HepG2 (cell line): ENCODE data around the gene TAS1R3. TPM values are rescaled to one million over a fixed set of nuclear protein-coding genes. Genes with fewer than 3 reads are reported as not detected.

ENCODE experiments used
- ATAD3A ChIP-seq: sonication (generic); formaldehyde crosslinking; IDR thresholded peaks from 2 replicates; pipeline ENCODE4 v1.4.0; 2020; ENCODE audit warnings: missing genetic modification reagents
- BRD4 ChIP-seq: sonication (generic); formaldehyde crosslinking; IDR thresholded peaks from 2 replicates; pipeline ENCODE4 v1.4.0; 2020; ENCODE audit warnings: missing genetic modification reagents
- CERS6 ChIP-seq: sonication (generic); formaldehyde crosslinking; IDR thresholded peaks from 2 replicates; pipeline ENCODE4 v1.5.0; 2020; ENCODE audit warnings: missing genetic modification reagents
- KLF9 ChIP-seq: IDR thresholded peaks from 2 replicates; pipeline ENCODE4 v1.6.1; 2016; ENCODE audit warnings: low read depth
- MED1 ChIP-seq: sonication (generic); formaldehyde crosslinking; IDR thresholded peaks from 2 replicates; pipeline ENCODE4 v1.4.0; 2020; ENCODE audit warnings: missing genetic modification reagents
- MXD3 ChIP-seq: IDR thresholded peaks from 2 replicates; pipeline ENCODE4 v1.6.1; 2016; ENCODE audit warnings: mild to moderate bottlenecking, missing biosample characterization, missing genetic modification reagents
- RARG ChIP-seq: sonication (generic); formaldehyde crosslinking; IDR thresholded peaks from 2 replicates; pipeline ENCODE4 v1.4.0; 2020; ENCODE audit warnings: low read depth, mild to moderate bottlenecking, missing genetic modification reagents
- SIN3A ChIP-seq: IDR thresholded peaks from 2 replicates; pipeline ENCODE4 v1.6.1; 2011; ENCODE audit warnings: low read depth, mild to moderate bottlenecking, control low read depth, low read length, borderline replicate concordance
- SMYD3 ChIP-seq: sonication (generic); formaldehyde crosslinking; IDR thresholded peaks from 2 replicates; pipeline ENCODE4 v1.8.1; 2023; ENCODE audit warnings: mild to moderate bottlenecking, missing genetic modification reagents
- SNAPC5 ChIP-seq: sonication (generic); formaldehyde crosslinking; IDR thresholded peaks from 2 replicates; pipeline ENCODE4 v1.8.1; 2023; ENCODE audit warnings: mild to moderate bottlenecking, missing genetic modification reagents, borderline replicate concordance
- SRSF9 ChIP-seq: fragments of 200-400 bp; formaldehyde crosslinking; IDR thresholded peaks from 2 replicates; pipeline ENCODE4 v1.6.1; 2018; ENCODE audit warnings: borderline replicate concordance, mild to moderate bottlenecking, low read depth, low read length; ENCODE audit not compliant: insufficient read depth, poor library complexity, severe bottlenecking
- ZBTB10 ChIP-seq: sonication (generic); formaldehyde crosslinking; IDR thresholded peaks from 2 replicates; pipeline ENCODE4 v1.4.0; 2020; ENCODE audit warnings: missing genetic modification reagents, borderline replicate concordance
- ZNF431 ChIP-seq: sonication (generic); formaldehyde crosslinking; IDR thresholded peaks from 2 replicates; pipeline ENCODE4 v1.9.0; 2022; ENCODE audit warnings: missing genetic modification reagents, low read depth, mild to moderate bottlenecking, borderline replicate concordance
- ZNF703 ChIP-seq: sonication (generic); formaldehyde crosslinking; IDR thresholded peaks from 2 replicates; pipeline ENCODE4 v1.5.1; 2020; ENCODE audit warnings: missing genetic modification reagents, mild to moderate bottlenecking, moderate library complexity, borderline replicate concordance
- ZSCAN20 ChIP-seq: sonication (generic); formaldehyde crosslinking; IDR thresholded peaks from 2 replicates; pipeline ENCODE4 v1.4.0; 2020; ENCODE audit warnings: missing genetic modification reagents, mild to moderate bottlenecking, borderline replicate concordance
- polyA plus RNA-seq, 8 experiments: library from polyadenylated mRNA; depleted of rRNA in 3 of 8; stranded (reverse) in 7 of 8; unstranded in 1 of 8; fragments of >200 nt; fragmentation: Illumina TruSeq in 4 of 8; extraction: Trizol in 4 of 8; gene quantifications; 2 replicates each; pipeline versions ENCODE4 v1.2.1 to v1.2.3, GENCODE V29; 2011 to 2016; ENCODE audit warnings: low read depth in 4 of 8, missing spikeins in 1 of 8, mixed read lengths in 1 of 8; ENCODE audit not compliant: insufficient read depth in 1 of 8
- total RNA-seq, 5 experiments: library from RNA; depleted of rRNA; stranded (reverse); fragments of >200 nt; fragmentation: Illumina TruSeq; extraction: Trizol; gene quantifications; 2 replicates each; pipeline ENCODE4 v1.2.3, GENCODE V29; 2016; ENCODE audit warnings: low read depth in 1 of 5
- TF ChIP-seq, protein P1 (sequence below), 2 experiments: sonication (generic) in 1 of 2; formaldehyde crosslinking in 1 of 2; IDR thresholded peaks; 2 replicates each; pipeline versions ENCODE4 v1.5.1 to v1.6.1; 2011 to 2020; ENCODE audit warnings: borderline replicate concordance in 1 of 2, low read depth in 1 of 2, low read length in 1 of 2, mild to moderate bottlenecking in 1 of 2, missing genetic modification reagents in 1 of 2, moderate library complexity in 1 of 2
- TF ChIP-seq, protein P2 (sequence below): sonication (generic); formaldehyde crosslinking; IDR thresholded peaks from 2 replicates; pipeline ENCODE4 v1.4.0; 2020; ENCODE audit warnings: missing genetic modification reagents

TAS1R3 gene
- total and polyA plus RNA-seq, 2 of the 13 experiments (the other 11 are each of a cell fraction or from before 2014, with no cell fraction given) = 0.13 to 0.15 TPM

DNA sequence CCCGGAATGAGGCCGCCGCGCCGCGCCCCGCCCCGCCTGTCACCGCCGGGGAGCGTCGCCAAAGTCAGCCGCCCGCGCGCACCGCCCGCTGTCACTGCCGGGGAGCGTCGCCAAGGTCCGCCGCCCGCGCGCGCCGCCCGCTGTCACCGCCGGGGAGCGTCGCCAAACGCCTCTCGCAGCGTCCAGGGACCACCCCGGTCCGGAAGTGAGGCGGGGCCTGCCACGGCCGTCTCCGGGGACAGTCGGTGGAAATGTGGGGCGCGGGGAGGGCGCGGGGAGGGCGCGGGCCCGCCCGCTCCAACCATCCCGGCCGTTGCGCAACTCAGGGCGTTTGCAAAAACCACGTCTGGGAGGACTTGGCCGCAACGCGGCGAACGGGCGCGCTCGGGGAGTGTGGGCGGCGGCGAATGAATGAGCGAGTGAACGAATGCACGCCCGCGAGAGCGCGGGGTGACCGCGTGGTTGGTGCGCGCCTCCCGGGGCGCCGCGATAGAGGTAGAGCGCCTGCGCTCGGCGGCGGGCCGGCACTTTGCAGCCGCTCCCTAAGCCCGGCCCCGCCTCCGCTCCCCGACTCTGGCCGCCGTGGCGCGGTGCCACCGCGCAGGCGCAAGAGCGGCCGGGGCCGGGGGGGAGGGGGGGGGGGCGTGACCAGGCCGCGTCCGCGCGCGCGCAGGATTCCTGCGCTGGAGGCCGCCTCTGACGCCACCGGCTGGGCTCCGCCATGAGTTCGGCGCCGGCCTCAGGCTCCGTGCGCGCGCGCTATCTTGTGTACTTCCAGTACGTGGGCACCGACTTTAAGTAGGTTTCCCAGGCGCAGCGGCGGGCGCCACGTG, 22.9 kb upstream of the TAS1R3 start, which contains the start of the genes ACAP3 and PUSL1 (continued):
- TF ChIP-seq ZBTB10 = peak; percentile 84
- TF ChIP-seq SMYD3 (CRISPR knock-in tag) = no peak
- TF ChIP-seq, protein P1, sequence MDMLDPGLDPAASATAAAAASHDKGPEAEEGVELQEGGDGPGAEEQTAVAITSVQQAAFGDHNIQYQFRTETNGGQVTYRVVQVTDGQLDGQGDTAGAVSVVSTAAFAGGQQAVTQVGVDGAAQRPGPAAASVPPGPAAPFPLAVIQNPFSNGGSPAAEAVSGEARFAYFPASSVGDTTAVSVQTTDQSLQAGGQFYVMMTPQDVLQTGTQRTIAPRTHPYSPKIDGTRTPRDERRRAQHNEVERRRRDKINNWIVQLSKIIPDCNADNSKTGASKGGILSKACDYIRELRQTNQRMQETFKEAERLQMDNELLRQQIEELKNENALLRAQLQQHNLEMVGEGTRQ (IDR thresholded peaks at IDR 0.05; ENCODE audit: low read depth, low read length) = no peak
- TF ChIP-seq, protein P1 (CRISPR knock-in tag; IDR thresholded peaks at IDR 0.05; ENCODE audit: borderline replicate concordance) = 0 out of 2 replicates have a peak, but pooled peaks have one; percentile 15
- TF ChIP-seq CERS6 (CRISPR knock-in tag) = no peak
- peak; percentile 44; the same call in 1 of the 2 replicates for TF ChIP-seq ZSCAN20
- TF ChIP-seq ZNF703 (CRISPR knock-in tag) = no peak
- TF ChIP-seq ZNF431 (CRISPR knock-in tag) = no peak
- TF ChIP-seq, protein P2, sequence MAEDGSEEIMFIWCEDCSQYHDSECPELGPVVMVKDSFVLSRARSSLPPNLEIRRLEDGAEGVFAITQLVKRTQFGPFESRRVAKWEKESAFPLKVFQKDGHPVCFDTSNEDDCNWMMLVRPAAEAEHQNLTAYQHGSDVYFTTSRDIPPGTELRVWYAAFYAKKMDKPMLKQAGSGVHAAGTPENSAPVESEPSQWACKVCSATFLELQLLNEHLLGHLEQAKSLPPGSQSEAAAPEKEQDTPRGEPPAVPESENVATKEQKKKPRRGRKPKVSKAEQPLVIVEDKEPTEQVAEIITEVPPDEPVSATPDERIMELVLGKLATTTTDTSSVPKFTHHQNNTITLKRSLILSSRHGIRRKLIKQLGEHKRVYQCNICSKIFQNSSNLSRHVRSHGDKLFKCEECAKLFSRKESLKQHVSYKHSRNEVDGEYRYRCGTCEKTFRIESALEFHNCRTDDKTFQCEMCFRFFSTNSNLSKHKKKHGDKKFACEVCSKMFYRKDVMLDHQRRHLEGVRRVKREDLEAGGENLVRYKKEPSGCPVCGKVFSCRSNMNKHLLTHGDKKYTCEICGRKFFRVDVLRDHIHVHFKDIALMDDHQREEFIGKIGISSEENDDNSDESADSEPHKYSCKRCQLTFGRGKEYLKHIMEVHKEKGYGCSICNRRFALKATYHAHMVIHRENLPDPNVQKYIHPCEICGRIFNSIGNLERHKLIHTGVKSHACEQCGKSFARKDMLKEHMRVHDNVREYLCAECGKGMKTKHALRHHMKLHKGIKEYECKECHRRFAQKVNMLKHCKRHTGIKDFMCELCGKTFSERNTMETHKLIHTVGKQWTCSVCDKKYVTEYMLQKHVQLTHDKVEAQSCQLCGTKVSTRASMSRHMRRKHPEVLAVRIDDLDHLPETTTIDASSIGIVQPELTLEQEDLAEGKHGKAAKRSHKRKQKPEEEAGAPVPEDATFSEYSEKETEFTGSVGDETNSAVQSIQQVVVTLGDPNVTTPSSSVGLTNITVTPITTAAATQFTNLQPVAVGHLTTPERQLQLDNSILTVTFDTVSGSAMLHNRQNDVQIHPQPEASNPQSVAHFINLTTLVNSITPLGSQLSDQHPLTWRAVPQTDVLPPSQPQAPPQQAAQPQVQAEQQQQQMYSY = peak; percentile 33; the same call in 1 of the 2 replicates
- TF ChIP-seq SIN3A = peak; percentile 76; the same call in 1 of the 2 replicates
- TF ChIP-seq SRSF9 = no peak
- TF ChIP-seq SNAPC5 (CRISPR knock-in tag) = no peak
- TF ChIP-seq BRD4 = no peak
- no peak for TF ChIP-seq ATAD3A (CRISPR knock-in tag)
- peak; percentile 61 for TF ChIP-seq MED1 (CRISPR knock-in tag)
- TF ChIP-seq MXD3 (CRISPR knock-in tag) = peak; percentile 62; the same call in 1 of the 2 replicates
- TF ChIP-seq KLF9 = no peak
- TF ChIP-seq RARG = 0 out of 2 replicates have a peak, but pooled peaks have one; percentile 71
